ENCODE results near the gene PTPRD.

GRCh38 chr9:10534850-10535249, 78.0 kb downstream of the PTPRD start:
- TF ChIP-seq ZBTB7A (tag by site-specific recombination; IDR thresholded peaks at IDR 0.05; ENCODE audit: low read depth): no peak
- no peak for TF ChIP-seq INSM2 (tag by site-specific recombination; IDR thresholded peaks at IDR 0.05)
- no peak for TF ChIP-seq ZNF155 (tag by site-specific recombination; IDR thresholded peaks at IDR 0.05)
- TF ChIP-seq ATF2 (tag by site-specific recombination; IDR thresholded peaks at IDR 0.05; ENCODE audit: low read depth): no peak
- no peak for TF ChIP-seq ZNF221 (tag by site-specific recombination; IDR thresholded peaks at IDR 0.05; ENCODE audit: borderline replicate concordance)
- no peak for TF ChIP-seq PATZ1 (tag by site-specific recombination; IDR thresholded peaks at IDR 0.05)
- TF ChIP-seq CTCF (tag by site-specific recombination; IDR thresholded peaks at IDR 0.05): no peak
- no peak for TF ChIP-seq REST (tag by site-specific recombination; IDR thresholded peaks at IDR 0.05)
- no peak for TF ChIP-seq ZFP41 (tag by site-specific recombination; IDR thresholded peaks at IDR 0.05; ENCODE audit: borderline replicate concordance)
- TF ChIP-seq KLF1 (tag by site-specific recombination; IDR thresholded peaks at IDR 0.05): no peak
- no peak for TF ChIP-seq ZNF274 (IDR thresholded peaks at IDR 0.05; ENCODE audit: low read length)
- TF ChIP-seq ZNF274 (tag by site-specific recombination; IDR thresholded peaks at IDR 0.05; ENCODE audit: borderline replicate concordance): no peak
- TF ChIP-seq ZNF580 (tag by site-specific recombination; IDR thresholded peaks at IDR 0.05): no peak
- no peak for TF ChIP-seq YY1 (tag by site-specific recombination; IDR thresholded peaks at IDR 0.05)
- TF ChIP-seq ZSCAN4 (tag by site-specific recombination; IDR thresholded peaks at IDR 0.05): no peak
